HEK293T (cell line): ENCODE data around the gene DOK6.

ENCODE experiments used
- HDGF ChIP-seq: fragments of 450-650 bp; IDR thresholded peaks from 2 replicates; pipeline ENCODE4 v1.6.1; 2017; ENCODE audit warnings: antibody characterized with exemption, borderline replicate concordance
- SP1 ChIP-seq: fragments of 450-650 bp; IDR thresholded peaks from 2 replicates; pipeline ENCODE4 v1.6.1; 2017
- TF ChIP-seq, protein P1 (sequence below): fragments of 450-650 bp; IDR thresholded peaks from 2 replicates; pipeline ENCODE4 v1.6.1; 2016

DNA sequence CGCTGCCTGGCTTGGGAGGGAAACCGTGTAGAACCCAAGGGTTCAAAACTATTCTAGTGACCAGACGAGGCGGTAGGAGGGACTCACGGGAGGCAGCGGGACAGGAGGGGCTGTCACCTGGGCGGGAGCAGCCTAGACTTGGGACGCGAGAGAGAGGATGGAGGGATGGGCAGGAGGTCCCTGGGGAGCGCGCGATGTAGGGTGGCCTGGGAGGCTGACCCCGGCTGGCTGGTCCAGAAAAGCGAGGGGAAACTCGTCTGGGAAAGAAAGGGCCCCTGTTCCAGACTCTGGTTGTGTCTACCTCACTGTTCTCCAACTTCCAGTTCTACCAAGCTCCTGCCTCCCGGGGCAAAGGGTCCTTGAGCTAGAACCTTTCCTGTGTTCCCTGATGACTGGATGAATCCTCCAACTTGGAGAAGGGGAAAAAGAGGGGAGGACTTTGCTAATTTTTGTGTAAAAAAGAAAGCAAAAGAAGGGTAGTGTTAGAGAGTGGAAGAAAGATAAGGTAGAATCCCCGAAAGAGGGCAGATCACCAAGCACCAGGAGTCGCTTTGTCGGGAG is 1.4 kb downstream of the DOK6 start:
- TF ChIP-seq, protein P1, sequence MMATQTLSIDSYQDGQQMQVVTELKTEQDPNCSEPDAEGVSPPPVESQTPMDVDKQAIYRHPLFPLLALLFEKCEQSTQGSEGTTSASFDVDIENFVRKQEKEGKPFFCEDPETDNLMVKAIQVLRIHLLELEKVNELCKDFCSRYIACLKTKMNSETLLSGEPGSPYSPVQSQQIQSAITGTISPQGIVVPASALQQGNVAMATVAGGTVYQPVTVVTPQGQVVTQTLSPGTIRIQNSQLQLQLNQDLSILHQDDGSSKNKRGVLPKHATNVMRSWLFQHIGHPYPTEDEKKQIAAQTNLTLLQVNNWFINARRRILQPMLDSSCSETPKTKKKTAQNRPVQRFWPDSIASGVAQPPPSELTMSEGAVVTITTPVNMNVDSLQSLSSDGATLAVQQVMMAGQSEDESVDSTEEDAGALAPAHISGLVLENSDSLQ: no peak
- TF ChIP-seq SP1 (no peak), HDGF (no peak)
